Stimulated activated CD4-positive, alpha-beta T cell treated with anti-CD3 and anti-CD28 coated beads, Interleukin-1b, Interleukin-23, amount 100 ng/mL, for 24 hours (primary cell): Measurements from ENCODE around the gene SLC5A6.
A peak's percentile ranks its signal among the peaks of the same experiment; 100 is the strongest.

Experiments
- DNase-seq, 4 experiments: peaks; one replicate each; pipeline ENCODE4 v3.0.0-alpha.2; 2020; ENCODE audit warnings: low read depth in 4 of 4, low spot score in 1 of 4

The SLC5A6 gene

GRCh38 chr2:27237341-27237945, 25.4 kb upstream of the SLC5A6 start:
- no peak for DNase-seq

DNA sequence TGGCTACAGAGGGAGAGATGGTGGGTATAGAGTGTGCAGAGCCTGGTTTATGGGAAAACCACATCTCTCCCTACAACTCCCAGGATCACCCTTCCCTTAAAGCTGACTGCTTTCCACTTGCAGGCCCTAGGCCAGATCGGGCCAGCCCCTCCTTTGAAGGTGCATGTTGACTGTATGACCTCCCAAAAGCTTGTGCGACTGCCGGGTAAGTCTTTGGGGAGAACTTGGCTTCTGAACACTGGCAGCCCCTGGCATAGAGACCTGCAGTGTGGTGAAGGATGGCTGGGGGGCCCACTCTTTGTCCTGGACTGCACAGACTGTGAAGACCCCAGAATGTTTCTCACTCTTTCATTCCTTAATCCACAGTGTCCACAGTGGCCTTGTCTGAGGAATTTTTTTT, 24.6 kb upstream of the SLC5A6 start:
- no peak for DNase-seq

DNA sequence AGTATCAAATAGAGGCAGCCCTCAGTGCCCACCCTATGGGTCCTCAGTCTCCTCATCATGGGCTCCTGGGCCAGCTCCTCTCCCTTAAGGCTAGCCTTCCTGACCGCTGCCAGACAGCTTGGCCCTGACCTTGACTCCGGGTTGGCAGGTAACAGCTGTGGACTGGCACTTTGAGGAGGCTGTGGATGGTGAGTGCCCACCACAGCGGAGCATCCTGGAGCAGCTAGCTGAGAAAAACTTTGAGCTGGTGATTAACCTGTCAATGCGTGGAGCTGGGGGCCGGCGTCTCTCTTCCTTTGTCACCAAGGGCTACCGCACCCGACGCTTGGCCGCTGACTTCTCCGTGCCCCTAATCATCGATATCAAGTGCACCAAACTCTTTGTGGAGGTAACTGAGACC, 24.1 kb upstream of the SLC5A6 start:
- DNase-seq, result no peak

DNA sequence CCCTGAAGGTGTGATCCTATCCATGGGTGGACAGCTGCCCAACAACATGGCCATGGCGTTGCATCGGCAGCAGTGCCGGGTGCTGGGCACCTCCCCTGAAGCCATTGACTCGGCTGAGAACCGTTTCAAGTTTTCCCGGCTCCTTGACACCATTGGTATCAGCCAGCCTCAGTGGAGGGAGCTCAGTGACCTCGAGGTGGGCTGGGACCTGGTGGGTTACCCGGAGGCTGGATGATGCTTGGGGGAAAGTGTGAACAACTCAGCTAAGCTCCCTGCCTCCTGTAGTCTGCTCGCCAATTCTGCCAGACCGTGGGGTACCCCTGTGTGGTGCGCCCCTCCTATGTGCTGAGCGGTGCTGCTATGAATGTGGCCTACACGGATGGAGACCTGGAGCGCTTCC, 21.3 kb upstream of the SLC5A6 start:
- no peak for DNase-seq

- no peak for DNase-seq
Measured at GRCh38 chr2:27231921-27232320, 19.9 kb upstream of the SLC5A6 start.

DNA sequence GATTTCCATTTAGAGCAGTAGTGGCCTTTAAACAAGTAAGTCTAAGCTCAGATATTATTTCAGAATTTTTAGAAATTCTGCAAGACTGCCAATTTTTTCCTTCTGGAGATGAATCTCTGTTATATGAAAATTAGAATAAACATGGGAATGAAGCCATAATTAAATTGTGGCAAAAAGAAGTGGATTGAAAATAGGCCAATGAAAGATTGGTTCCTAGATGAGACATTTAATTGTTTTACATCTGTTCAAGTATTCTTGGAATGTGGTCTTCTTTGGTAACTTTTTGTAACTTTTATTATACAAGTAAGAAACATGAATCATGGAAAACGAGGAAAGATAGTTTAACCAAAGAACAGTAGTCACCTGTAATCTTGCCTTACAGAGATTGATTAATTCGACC, 15.4 kb upstream of the SLC5A6 start:
- DNase-seq, result no peak

DNA sequence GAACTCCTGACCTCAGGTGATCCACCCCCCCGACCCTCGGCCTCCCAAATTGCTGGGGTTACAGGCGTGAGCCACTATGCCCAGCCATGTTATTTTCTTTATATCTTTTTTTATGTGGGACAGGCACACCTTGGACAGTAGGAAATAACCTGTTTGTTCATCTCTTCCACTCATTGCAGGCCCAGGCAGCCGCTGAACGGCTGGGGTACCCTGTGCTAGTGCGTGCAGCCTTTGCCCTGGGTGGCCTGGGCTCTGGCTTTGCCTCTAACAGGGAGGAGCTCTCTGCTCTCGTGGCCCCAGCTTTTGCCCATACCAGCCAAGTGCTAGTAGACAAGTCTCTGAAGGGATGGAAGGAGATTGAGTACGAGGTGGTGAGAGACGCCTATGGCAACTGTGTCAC, 13.5 kb upstream of the SLC5A6 start:
- DNase-seq, result no peak

- no peak for DNase-seq
Measured at GRCh38 chr2:27223416-27223815, 11.3 kb upstream of the SLC5A6 start.

DNA sequence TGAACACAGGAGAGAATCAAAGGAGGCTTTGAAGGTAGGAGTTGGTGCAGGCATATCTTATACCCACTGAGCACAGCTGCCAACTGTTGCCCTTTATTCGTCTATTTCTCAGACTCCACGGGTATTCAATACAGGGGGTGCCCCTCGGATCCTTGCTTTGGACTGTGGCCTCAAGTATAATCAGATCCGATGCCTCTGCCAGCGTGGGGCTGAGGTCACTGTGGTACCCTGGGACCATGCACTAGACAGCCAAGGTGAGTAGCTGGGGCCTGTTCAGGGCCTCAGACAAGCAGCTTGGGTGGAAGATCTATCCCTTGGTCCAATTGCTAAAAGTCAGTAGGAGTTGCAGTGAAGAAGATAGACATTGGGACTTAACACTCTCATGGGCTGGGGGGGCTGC, 10.3 kb upstream of the SLC5A6 start:
- DNase-seq, result no peak

DNA sequence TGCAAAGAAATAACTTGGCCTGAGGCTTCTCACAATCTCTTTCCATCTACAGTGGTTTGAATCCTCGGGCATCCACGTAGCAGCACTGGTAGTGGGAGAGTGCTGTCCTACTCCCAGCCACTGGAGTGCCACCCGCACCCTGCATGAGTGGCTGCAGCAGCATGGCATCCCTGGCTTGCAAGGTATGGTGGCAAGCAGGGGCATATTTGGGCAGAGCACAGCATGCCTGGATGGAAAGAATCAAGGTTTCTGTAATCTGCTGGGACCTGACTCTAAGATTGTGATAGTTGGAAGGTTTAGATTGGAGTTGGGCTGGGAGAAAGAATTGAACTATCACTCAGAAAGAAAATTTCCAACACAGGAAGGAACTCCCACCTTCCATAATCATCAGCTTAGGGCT, 9.1 kb upstream of the SLC5A6 start:
- no peak for DNase-seq

DNA sequence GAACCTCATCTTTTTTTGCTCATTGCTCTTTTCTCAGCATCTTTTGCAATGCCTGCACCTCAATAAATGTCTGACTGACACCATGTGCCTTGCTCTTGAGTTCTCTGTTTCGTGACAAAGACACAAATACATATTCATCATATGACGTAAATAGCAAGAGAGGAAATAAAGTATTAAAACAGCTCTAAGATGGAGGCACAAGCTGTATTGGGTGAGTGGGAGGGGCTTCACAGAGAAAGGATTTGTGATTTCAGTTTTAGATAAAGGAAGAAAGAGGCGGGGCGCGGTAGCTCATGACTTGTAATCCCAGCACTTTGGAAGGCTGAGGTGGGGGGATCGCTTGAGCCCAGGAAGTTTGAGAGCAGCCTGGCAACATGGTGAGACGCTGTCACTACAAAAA, 8.0 kb upstream of the SLC5A6 start:
- no peak for DNase-seq

DNA sequence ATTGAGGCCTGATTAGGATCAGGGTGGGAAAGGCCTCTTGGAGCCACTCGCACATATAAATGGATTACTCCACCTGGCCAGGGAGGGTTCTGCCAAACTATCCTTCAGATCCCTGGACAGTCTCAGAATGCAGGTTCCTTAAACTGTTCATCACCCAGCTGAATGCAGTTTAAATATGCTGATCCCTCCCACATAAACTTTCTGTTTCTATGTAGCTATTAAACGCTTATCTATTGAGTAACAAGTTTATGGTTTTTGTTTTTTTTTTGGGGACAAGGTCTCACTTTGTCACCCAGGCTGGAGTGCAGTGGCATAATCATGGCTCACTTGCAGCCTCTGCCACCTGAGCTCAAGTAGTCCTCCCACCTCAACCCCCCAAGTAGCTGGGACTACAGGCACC, 7.0 kb upstream of the SLC5A6 start:
- DNase-seq, result no peak

GRCh38 chr2:27218614-27219013, 6.5 kb upstream of the SLC5A6 start:
- no peak for DNase-seq

DNA sequence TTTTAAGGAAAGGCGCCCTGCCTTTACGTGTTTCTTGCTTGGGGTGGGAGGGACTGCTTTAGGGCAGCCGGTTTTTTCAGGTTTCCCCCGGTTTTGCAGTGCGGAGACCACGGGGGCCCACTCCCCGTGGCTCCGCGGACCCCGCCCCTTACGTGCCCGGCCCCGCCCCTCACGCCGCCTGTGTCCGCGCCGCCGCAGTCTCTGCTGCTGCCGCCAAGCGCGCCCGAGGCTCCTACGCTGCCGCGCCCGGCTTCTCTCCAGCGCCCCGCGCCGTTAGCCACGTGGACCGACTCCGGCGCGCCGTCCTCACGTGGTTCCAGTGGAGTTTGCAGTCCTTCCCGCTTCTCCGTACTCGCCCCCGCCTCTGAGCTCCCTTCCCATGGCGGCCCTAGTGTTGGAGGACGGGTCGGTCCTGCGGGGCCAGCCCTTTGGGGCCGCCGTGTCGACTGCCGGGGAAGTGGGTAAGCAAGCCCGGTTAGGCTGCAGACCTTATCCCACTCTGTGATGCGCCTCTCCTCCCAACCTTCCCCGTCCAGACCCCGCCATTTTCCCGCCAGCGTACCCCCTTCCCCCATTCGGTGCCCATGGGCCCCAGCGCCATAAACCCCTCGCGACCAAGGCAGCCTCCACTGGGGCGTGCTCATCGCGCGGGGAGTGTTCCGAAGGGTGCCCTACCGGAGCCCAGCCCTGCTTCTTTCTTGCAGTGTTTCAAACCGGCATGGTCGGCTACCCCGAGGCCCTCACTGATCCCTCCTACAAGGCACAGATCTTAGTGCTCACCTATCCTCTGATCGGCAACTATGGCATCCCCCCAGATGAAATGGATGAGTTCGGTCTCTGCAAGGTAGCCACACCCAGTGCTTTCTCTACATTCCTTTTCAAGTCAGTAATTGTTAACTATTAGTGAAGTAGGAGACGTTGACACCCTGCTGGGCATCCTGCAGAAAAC, 5.4 kb upstream of the SLC5A6 start, which contains the start of gene CAD:
Gene CAD (plus strand): TSS at position 197 of the 949 bp plus-strand sequence. CDS start 183 bp downstream, at position 380.
- DNase-seq, result peak; percentile 79 to 86 (median 84)

- no peak for DNase-seq
Measured at GRCh38 chr2:27216416-27217137, 4.5 kb upstream of the SLC5A6 start.

DNA sequence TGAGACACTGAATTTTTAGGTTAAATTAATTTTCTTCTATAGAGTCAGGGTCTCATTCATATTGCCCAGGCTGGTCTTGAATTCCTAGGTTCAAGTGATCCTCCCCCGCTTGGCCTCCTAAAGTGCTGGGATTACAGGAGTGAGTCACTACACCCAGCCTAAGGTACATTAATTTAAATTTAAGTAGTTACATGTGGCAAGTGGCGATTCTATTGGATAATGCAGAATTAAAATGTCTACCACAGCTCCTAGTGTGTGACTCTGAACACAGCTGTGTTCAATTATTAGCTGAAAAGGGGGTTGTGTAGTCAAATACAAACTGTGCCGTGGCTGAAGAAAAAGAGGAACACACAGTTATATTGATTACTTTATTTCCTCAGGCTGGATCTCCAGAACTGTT, 2.9 kb upstream of the SLC5A6 start:
- DNase-seq, result no peak

DNA sequence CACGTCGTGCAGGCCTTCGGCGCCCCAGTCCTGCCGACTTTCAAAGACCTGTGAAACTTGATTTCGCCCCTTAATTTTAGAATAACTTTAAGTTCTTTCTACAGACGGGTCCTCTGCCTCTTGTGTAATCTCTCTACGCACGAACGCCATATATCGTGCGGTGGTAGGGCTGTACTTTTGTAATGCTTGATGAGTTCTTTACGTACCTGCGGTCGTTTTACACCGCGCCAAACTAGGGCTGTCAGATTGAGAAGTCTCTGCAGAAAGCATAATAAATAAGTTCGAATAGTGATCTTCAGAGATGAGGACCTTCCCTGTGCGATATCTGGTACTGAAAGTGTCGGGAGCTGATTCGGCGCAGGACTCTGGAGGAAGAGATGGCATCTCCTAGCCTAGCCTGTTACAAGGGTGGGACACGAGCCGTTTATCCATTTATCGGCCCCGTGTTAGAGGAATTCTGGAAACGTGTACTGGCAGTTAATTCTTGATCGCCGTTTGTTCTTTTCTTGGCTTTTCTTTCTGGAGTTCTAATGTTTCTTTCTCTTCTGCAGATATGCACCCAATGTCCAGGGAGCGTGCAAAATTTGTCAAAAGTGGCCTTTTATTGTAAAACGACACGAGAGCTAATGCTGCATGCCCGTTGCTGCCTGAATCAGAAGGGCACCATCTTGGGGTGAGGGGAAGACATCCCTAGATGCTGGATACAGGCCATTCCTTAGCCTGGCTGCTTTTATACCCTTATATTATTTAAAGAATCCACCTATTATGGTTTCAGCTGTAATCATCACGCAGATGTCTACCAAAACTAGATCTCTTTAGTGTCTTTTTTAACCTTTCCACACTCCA, 781 bp upstream of the SLC5A6 start:
- no peak for DNase-seq

DNA sequence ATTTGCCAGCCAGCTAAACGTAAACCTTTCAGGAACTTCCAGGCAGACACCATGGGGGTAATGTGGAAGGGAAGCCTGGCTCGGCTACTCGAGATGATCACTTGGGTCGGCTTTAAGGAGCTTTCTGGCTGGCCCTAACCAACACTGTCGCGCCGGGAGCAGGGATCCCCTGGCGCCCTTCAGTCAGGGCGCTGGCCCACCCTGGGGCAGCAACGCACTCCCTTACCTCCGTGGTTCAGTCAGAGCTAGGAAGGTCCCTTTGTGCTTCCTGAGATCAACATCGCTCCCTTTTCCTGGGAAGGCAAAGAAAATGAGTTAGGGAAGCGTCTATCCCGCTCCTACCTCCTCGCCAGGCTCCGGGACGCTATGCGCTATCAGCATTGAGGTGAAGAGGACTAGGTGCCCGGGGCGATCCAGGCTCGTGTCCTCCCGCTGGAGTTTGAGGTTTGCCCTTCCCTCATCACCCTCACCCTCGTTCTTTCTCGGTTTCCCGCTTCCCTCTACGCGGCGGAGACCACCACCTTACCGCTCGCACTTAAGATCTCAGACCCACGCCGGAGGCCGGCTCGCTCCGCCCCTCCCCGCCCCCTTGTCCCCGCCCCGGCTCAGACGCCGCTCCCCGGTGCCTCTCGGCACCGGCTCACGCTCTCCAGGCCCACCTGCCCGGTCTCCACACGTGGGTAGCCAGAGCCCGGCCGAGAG, 676 bp downstream of the SLC5A6 start:
- DNase-seq, result no peak

DNA sequence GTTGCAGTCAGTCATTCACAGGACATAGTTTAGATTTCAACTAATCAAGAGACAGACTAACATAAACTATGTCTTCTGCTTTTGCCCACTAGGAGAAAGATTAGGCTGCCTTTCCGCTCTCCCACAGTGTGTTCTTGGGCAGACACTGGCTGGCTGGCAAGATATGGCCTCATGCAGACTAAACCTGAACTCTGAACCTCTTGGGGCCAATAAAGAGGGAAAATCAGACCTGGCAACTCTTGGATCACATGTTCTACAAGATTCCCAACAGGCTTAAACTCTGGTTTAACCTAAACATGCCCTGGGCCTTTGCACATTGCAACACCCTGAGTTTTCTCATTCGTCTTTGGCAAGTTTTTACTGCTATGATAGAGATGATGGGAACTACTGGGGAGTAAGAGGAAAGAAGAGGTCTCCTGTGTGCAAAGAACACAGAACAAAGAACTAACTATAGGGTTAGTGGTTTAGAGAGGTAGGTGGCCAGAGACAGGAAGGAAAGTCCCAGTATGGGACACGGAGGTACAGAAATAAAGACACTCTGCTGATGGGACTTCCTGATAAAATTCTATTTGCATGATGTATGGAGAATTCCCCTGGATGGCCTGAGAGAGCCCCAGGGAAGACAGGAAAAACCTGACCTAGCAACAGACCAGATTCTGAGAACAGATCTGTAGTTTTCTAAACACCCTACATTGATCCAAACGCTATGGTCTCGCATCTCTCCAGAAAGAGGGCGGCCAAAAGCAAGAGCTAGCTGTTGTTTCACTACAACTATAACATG, 2.3 kb downstream of the SLC5A6 start:
- no peak for DNase-seq
